K562 (cell line): ENCODE results near the gene MFSD12. TPM values are rescaled to one million over a fixed set of nuclear protein-coding genes. Genes with fewer than 3 reads are reported as not detected.

Experiments
- BHLHE40 ChIP-seq: IDR thresholded peaks from 2 replicates; pipeline ENCODE4 v1.6.1; 2011; ENCODE audit warnings: low read length, improper control_type of control experiment
- CHCHD3 ChIP-seq: fragments of 250-450 bp; sonication (Bioruptor Pico); IDR thresholded peaks from 2 replicates; pipeline ENCODE4 v2.1.2; 2022; ENCODE audit warnings: mild to moderate bottlenecking
- HDAC3 ChIP-seq: fragments of 450-650 bp; IDR thresholded peaks from 2 replicates; pipeline ENCODE4 v1.6.1; 2018; ENCODE audit warnings: borderline replicate concordance, mild to moderate bottlenecking, moderate library complexity; ENCODE audit not compliant: partially characterized antibody
- HDGF ChIP-seq: fragments of 450-650 bp; IDR thresholded peaks from 2 replicates; pipeline ENCODE4 v1.6.1; 2016
- HMG20A ChIP-seq: fragments of 450-650 bp; formaldehyde crosslinking; conservative IDR thresholded peaks from 2 replicates; pipeline ENCODE4 v1.4.0; 2020; ENCODE audit warnings: mild to moderate bottlenecking, mixed read lengths
- MEIS2 ChIP-seq: fragments of 450-650 bp; IDR thresholded peaks from 2 replicates; pipeline ENCODE4 v1.6.1; 2014; ENCODE audit warnings: mild to moderate bottlenecking; ENCODE audit not compliant: partially characterized antibody
- NR2F6 ChIP-seq: fragments of 450-650 bp; formaldehyde crosslinking; IDR thresholded peaks from 2 replicates; pipeline ENCODE4 v1.4.0; 2020; ENCODE audit warnings: mild to moderate bottlenecking
- SAP30 ChIP-seq: fragments of 200-600 bp; sonication (generic); IDR thresholded peaks from 2 replicates; pipeline ENCODE4 v1.6.1; 2012; ENCODE audit warnings: borderline replicate concordance, low read depth, mild to moderate bottlenecking, moderate library complexity, low read length, control low read depth, inconsistent platforms; ENCODE audit not compliant: insufficient read depth, poor library complexity, severe bottlenecking
- SMARCC2 ChIP-seq: fragments of 450-650 bp; IDR thresholded peaks from 2 replicates; pipeline ENCODE4 v1.6.1; 2017; ENCODE audit warnings: antibody characterized with exemption, moderate library complexity, mild to moderate bottlenecking, low read depth
- SREBF2 ChIP-seq: sonication (generic); formaldehyde crosslinking; IDR thresholded peaks from 2 replicates; pipeline ENCODE4 v1.4.0; 2020; ENCODE audit warnings: mild to moderate bottlenecking, missing genetic modification reagents
- SRF ChIP-seq, 2 experiments: fragments of 250-450, 450-650 bp in 1 of 2; sonication (Bioruptor Pico) in 1 of 2; sonication (generic) in 1 of 2; formaldehyde crosslinking; IDR thresholded peaks; 2 replicates each; pipeline versions ENCODE4 v1.5.0 to v1.5.1; 2020 to 2022; ENCODE audit warnings: mild to moderate bottlenecking in 1 of 2, missing genetic modification reagents in 1 of 2
- STAT5A ChIP-seq: IDR thresholded peaks from 2 replicates; pipeline ENCODE4 v1.6.1; 2012; ENCODE audit warnings: low read length, inconsistent platforms, borderline replicate concordance
- SUPT5H ChIP-seq: fragments of 450-650 bp; IDR thresholded peaks from 2 replicates; pipeline ENCODE4 v1.6.1; 2016
- U2AF1 ChIP-seq: fragments of 200-400 bp; formaldehyde crosslinking; optimal IDR thresholded peaks from 2 replicates; pipeline ENCODE3; 2017; ENCODE audit warnings: mild to moderate bottlenecking, low read depth, low read length, moderate library complexity
- ZNF217 ChIP-seq: sonication (generic); formaldehyde crosslinking; IDR thresholded peaks from 2 replicates; pipeline ENCODE4 v1.8.0; 2022; ENCODE audit warnings: mild to moderate bottlenecking, missing genetic modification reagents
- ZNF282 ChIP-seq: sonication (generic); formaldehyde crosslinking; IDR thresholded peaks from 2 replicates; pipeline ENCODE4 v1.8.1; 2023; ENCODE audit warnings: missing genetic modification reagents
- ZNF445 ChIP-seq: fragments of 250-450 bp; sonication (Bioruptor Pico); IDR thresholded peaks from 2 replicates; pipeline ENCODE4 v1.4.0; 2020; ENCODE audit warnings: low read depth, mild to moderate bottlenecking, moderate library complexity
- ZNF707 ChIP-seq: fragments of 250-450 bp; sonication (Bioruptor Pico); conservative IDR thresholded peaks from 2 replicates; pipeline ENCODE4 v1.8.0; 2022; ENCODE audit warnings: inconsistent platforms, mild to moderate bottlenecking, moderate library complexity
- polyA plus RNA-seq, 8 experiments: library from polyadenylated mRNA; depleted of rRNA in 4 of 8; stranded (reverse) in 5 of 8; unstranded in 3 of 8; fragments of >200 nt; fragmentation: Nextera tagmentation in 2 of 8; fragmentation: Illumina TruSeq in 1 of 8; extraction: Ambion mirVana in 2 of 8; extraction: Trizol in 1 of 8; gene quantifications; 2 replicates each; pipeline versions ENCODE4 v1.2.1 to v1.2.3, GENCODE V29; 2011 to 2014; ENCODE audit warnings: inconsistent platforms in 1 of 8, missing spikeins in 1 of 8
- total RNA-seq, 7 experiments: library from RNA; depleted of rRNA in 6 of 7; stranded (reverse); fragments of >200 nt in 6 of 7; fragmentation: Illumina TruSeq in 2 of 7; extraction: Trizol in 2 of 7; gene quantifications; 2 replicates each; pipeline versions ENCODE4 v1.2.1 to v1.2.3, GENCODE V29; 2011 to 2021; ENCODE audit warnings: low replicate concordance in 1 of 7
- TF ChIP-seq, protein P1 (sequence below), 2 experiments: IDR thresholded peaks; 2 replicates each; pipeline ENCODE4 v1.6.1; 2011; ENCODE audit warnings: borderline replicate concordance in 1 of 2, control low read depth in 1 of 2, low read depth in 1 of 2, low read length in 1 of 2, mild to moderate bottlenecking in 1 of 2, mixed read lengths in 1 of 2, moderate library complexity in 1 of 2; ENCODE audit not compliant: insufficient read depth in 1 of 2, insufficient read length in 1 of 2, poor library complexity in 1 of 2, severe bottlenecking in 1 of 2; ENCODE audit errors: extremely low read depth in 1 of 2
- TF ChIP-seq, protein P2 (sequence below): fragments of 250-450 bp; sonication (Bioruptor Pico); IDR thresholded peaks from 2 replicates; pipeline ENCODE4 v1.4.0; 2020; ENCODE audit warnings: mild to moderate bottlenecking, moderate library complexity
- TF ChIP-seq, protein P3 (sequence below): fragments of 200-400 bp; formaldehyde crosslinking; IDR thresholded peaks from 2 replicates; pipeline ENCODE4 v1.6.1; 2017; ENCODE audit warnings: mild to moderate bottlenecking, low read depth, low read length, moderate library complexity

MFSD12 gene
- total and polyA plus RNA-seq, 9 of the 15 experiments (the other 6 are each of a cell fraction or from before 2014, with no cell fraction given): 0.69 to 112 (median 31.8) TPM

DNA sequence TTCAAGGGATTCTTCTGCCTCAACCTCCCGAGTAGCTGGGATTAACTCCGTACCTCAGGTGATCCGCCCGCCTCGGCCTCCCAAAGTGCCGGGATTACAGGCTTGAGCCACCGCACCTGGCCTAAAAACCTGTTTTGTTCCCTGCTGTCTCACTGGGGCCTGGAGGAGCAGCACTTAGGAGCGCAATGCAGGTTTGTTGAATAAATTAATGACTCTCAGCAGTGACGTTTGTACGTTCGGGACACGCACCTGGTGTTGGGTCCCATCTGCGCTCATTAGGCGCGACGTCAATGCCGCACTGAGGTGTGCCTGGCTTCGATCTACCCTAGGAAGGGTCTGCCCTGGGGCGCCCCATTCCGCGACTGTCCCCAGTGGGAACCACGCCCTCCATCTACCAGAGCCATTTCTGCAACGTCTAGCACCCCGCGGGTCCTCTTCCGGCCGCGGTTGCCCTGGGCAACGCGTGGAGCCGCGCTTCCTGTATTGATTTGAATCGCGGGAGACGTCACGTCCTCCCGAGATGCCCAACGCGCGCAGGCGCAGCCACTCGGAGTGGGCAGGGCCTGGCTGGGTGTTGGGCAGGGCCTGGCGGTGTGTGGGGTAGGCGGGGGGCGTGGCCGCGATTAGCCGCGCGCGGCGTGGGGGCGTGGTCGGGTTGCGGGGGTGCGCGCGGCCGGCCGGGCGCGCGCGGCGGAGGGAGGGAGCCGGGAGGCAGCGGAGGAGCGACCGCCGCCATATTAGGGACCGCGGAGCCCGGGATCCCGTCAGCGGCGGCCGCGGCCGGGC lies 51.6 kb downstream of the MFSD12 start, which contains the start of gene FZR1 (continued):
- TF ChIP-seq SAP30: peak; percentile 87
- 0 out of 2 replicates have a peak, but pooled peaks have one; percentile 60 for TF ChIP-seq HDGF
- TF ChIP-seq CHCHD3 (CRISPR knock-in tag): 0 out of 2 replicates have a peak, but pooled peaks have one; percentile 28
- TF ChIP-seq, protein P1, sequence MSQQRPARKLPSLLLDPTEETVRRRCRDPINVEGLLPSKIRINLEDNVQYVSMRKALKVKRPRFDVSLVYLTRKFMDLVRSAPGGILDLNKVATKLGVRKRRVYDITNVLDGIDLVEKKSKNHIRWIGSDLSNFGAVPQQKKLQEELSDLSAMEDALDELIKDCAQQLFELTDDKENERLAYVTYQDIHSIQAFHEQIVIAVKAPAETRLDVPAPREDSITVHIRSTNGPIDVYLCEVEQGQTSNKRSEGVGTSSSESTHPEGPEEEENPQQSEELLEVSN (IDR thresholded peaks at IDR 0.05; ENCODE audit: borderline replicate concordance in 1 of 2, extremely low read depth in 1 of 2, insufficient read depth in 1 of 2, insufficient read length in 1 of 2, low read depth in 1 of 2, low read length in 1 of 2, poor library complexity in 1 of 2, severe bottlenecking in 1 of 2): peak; percentile 25 to 30
- TF ChIP-seq ZNF445: no peak
- peak; percentile 70 for TF ChIP-seq SUPT5H
- no peak for TF ChIP-seq U2AF1
- TF ChIP-seq, protein P2, sequence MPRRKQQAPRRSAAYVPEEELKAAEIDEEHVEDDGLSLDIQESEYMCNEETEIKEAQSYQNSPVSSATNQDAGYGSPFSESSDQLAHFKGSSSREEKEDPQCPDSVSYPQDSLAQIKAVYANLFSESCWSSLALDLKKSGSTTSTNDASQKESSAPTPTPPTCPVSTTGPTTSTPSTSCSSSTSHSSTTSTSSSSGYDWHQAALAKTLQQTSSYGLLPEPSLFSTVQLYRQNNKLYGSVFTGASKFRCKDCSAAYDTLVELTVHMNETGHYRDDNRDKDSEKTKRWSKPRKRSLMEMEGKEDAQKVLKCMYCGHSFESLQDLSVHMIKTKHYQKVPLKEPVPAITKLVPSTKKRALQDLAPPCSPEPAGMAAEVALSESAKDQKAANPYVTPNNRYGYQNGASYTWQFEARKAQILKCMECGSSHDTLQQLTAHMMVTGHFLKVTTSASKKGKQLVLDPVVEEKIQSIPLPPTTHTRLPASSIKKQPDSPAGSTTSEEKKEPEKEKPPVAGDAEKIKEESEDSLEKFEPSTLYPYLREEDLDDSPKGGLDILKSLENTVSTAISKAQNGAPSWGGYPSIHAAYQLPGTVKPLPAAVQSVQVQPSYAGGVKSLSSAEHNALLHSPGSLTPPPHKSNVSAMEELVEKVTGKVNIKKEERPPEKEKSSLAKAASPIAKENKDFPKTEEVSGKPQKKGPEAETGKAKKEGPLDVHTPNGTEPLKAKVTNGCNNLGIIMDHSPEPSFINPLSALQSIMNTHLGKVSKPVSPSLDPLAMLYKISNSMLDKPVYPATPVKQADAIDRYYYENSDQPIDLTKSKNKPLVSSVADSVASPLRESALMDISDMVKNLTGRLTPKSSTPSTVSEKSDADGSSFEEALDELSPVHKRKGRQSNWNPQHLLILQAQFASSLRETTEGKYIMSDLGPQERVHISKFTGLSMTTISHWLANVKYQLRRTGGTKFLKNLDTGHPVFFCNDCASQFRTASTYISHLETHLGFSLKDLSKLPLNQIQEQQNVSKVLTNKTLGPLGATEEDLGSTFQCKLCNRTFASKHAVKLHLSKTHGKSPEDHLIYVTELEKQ (CRISPR knock-in tag): no peak
- TF ChIP-seq, protein P3, sequence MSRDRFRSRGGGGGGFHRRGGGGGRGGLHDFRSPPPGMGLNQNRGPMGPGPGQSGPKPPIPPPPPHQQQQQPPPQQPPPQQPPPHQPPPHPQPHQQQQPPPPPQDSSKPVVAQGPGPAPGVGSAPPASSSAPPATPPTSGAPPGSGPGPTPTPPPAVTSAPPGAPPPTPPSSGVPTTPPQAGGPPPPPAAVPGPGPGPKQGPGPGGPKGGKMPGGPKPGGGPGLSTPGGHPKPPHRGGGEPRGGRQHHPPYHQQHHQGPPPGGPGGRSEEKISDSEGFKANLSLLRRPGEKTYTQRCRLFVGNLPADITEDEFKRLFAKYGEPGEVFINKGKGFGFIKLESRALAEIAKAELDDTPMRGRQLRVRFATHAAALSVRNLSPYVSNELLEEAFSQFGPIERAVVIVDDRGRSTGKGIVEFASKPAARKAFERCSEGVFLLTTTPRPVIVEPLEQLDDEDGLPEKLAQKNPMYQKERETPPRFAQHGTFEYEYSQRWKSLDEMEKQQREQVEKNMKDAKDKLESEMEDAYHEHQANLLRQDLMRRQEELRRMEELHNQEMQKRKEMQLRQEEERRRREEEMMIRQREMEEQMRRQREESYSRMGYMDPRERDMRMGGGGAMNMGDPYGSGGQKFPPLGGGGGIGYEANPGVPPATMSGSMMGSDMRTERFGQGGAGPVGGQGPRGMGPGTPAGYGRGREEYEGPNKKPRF: no peak
- peak; percentile 19; the same call in 1 of the 2 replicates for TF ChIP-seq SMARCC2
- no peak for TF ChIP-seq STAT5A
- TF ChIP-seq SRF (CRISPR knock-in tag; IDR thresholded peaks at IDR 0.05): no peak
- TF ChIP-seq ZNF282 (CRISPR knock-in tag): no peak
- no peak for TF ChIP-seq NR2F6 (CRISPR knock-in tag)
- no peak for TF ChIP-seq ZNF217 (CRISPR knock-in tag)
- no peak for TF ChIP-seq HDAC3
- TF ChIP-seq ZNF707: no peak
- TF ChIP-seq MEIS2: peak; percentile 92
- TF ChIP-seq BHLHE40: no peak
- TF ChIP-seq HMG20A (CRISPR knock-in tag): no peak
- no peak for TF ChIP-seq SREBF2 (CRISPR knock-in tag)
